B cell (primary cell): Measurements from ENCODE around the gene TRIOBP. TPM values are rescaled to one million over a fixed set of nuclear protein-coding genes. Genes with fewer than 3 reads are reported as not detected.

Source experiments
- ATAC-seq: fragments of 200-7000 bp; cut with Tn5 transposase; one replicate; pipeline ENCODE4 v1.10.0; 2021; ENCODE audit warnings: low read depth, mild to moderate bottlenecking, moderate number of reproducible peaks, moderate library complexity
- CTCF ChIA-PET: fragments of 350-600 bp; sonication (Branson Sonifier 250); formaldehyde crosslinking; loops from one replicate; lab custom pipeline; 2021; ENCODE audit warnings: antibody characterized with exemption, inconsistent platforms; lab: Charles Lee
- POLR2A ChIA-PET: fragments of 350-600 bp; sonication (Branson Sonifier 250); formaldehyde crosslinking; loops from one replicate; lab custom pipeline; 2021; ENCODE audit warnings: antibody characterized with exemption; lab: Charles Lee
- DNase-seq: peaks from one replicate; pipeline ENCODE4 v3.0.0; 2013
- H2AFZ ChIP-seq: 2 replicates; pipeline ENCODE4 v1.6.1; 2012; ENCODE audit warnings: mild to moderate bottlenecking, low read depth, low read length; ENCODE audit not compliant: insufficient read depth, poor library complexity, severe bottlenecking
- H3K27ac ChIP-seq, 2 donors: 1 replicate in 1 of 2; 2 replicates in 1 of 2; pipeline ENCODE4 v1.5.1; 2012 to 2013; ENCODE audit warnings: low read length in 2 of 2, mild to moderate bottlenecking in 2 of 2, moderate library complexity in 1 of 2
- H3K27me3 ChIP-seq, 4 experiments: fragments of 200-600 bp in 1 of 4; sonication (generic) in 1 of 4; replicated peaks in 1 of 4; 1 replicate in 2 of 4; 2 replicates in 2 of 4; pipeline versions ENCODE4 v1.6.1 to v1.7.0; 2013 to 2016; ENCODE audit warnings: low read length in 3 of 4, mild to moderate bottlenecking in 2 of 4, mixed read lengths in 1 of 4, moderate library complexity in 1 of 4; ENCODE audit not compliant: insufficient read depth in 4 of 4, control insufficient read depth in 3 of 4; ENCODE audit errors: control extremely low read depth in 1 of 4
- H3K36me3 ChIP-seq, 2 experiments: replicated peaks in 1 of 2; 1 replicate in 1 of 2; 2 replicates in 1 of 2; pipeline versions ENCODE4 v1.6.1 to v1.7.1; 2013; ENCODE audit warnings: low read length in 1 of 2; ENCODE audit not compliant: insufficient read depth in 2 of 2, control insufficient read depth in 1 of 2; ENCODE audit errors: control extremely low read depth in 1 of 2, extremely low read depth in 1 of 2
- H3K4me1 ChIP-seq, 2 donors: fragments of 200-600 bp in 1 of 2; sonication (generic) in 1 of 2; 1 replicate in 1 of 2; 2 replicates in 1 of 2; pipeline versions ENCODE4 v1.5.1 to v1.6.1; 2013 to 2017; ENCODE audit warnings: low read length in 2 of 2; ENCODE audit not compliant: control insufficient read depth in 2 of 2, insufficient read depth in 2 of 2
- H3K4me2 ChIP-seq: replicated peaks from 2 replicates; pipeline ENCODE3; 2012; ENCODE audit warnings: mild to moderate bottlenecking, low read depth, low read length; ENCODE audit not compliant: poor library complexity, severe bottlenecking
- H3K4me3 ChIP-seq, 5 experiments: fragments of 200-600 bp in 1 of 5; sonication (generic) in 1 of 5; 1 replicate in 3 of 5; 2 replicates in 2 of 5; pipeline versions ENCODE4 v1.5.1 to v1.7.0; 2011 to 2016; ENCODE audit warnings: low read length in 4 of 5, mild to moderate bottlenecking in 4 of 5, low read depth in 2 of 5, control low read depth in 1 of 5, moderate library complexity in 1 of 5; ENCODE audit not compliant: insufficient read depth in 1 of 5; ENCODE audit errors: control extremely low read depth in 1 of 5, extremely low read depth in 1 of 5
- H3K79me2 ChIP-seq: fragments of 200-600 bp; sonication (generic); one replicate; pipeline ENCODE4 v1.6.0; 2016; ENCODE audit warnings: low read length; ENCODE audit not compliant: control insufficient read depth, insufficient read depth
- H3K9ac ChIP-seq: fragments of 200-600 bp; sonication (generic); 2 replicates; pipeline ENCODE4 v1.6.1; 2017; ENCODE audit warnings: mild to moderate bottlenecking, low read length, moderate library complexity
- H3K9me3 ChIP-seq, 3 donors: one replicate each; pipeline versions ENCODE4 v1.6.1 to v1.7.1; 2013; ENCODE audit warnings: low read length in 2 of 3; ENCODE audit not compliant: control insufficient read depth in 2 of 3, insufficient read depth in 1 of 3; ENCODE audit errors: control extremely low read depth in 1 of 3
- H4K20me1 ChIP-seq: 2 replicates; pipeline ENCODE4 v1.6.0; 2012; ENCODE audit warnings: mild to moderate bottlenecking, low read length; ENCODE audit not compliant: insufficient read depth, control insufficient read depth, poor library complexity, severe bottlenecking
- H3K27ac Mint-ChIP-seq: one replicate; pipeline ENCODE4 v1.8.0; 2021; ENCODE audit warnings: mixed read lengths
- H3K27me3 Mint-ChIP-seq: one replicate; pipeline ENCODE4 v1.8.0; 2021; ENCODE audit warnings: mixed read lengths
- H3K4me1 Mint-ChIP-seq: one replicate; pipeline ENCODE4 v1.8.0; 2021; ENCODE audit warnings: mixed read lengths
- H3K4me3 Mint-ChIP-seq: one replicate; pipeline ENCODE4 v1.8.0; 2021; ENCODE audit warnings: mixed read lengths
- H3K9me3 Mint-ChIP-seq: one replicate; pipeline ENCODE4 v1.8.0; 2022; ENCODE audit warnings: mixed read lengths; ENCODE audit not compliant: insufficient read depth
- CTCF ChIP-seq: fragments of 200-600 bp; IDR thresholded peaks from one replicate; pipeline ENCODE4 v1.8.0; 2022; ENCODE audit warnings: antibody characterized with exemption, mild to moderate bottlenecking
- EZH2 ChIP-seq: IDR thresholded peaks from 2 replicates; pipeline ENCODE4 v1.6.1; 2012; ENCODE audit warnings: borderline replicate concordance, low read depth, mild to moderate bottlenecking, moderate library complexity, low read length; ENCODE audit not compliant: insufficient read depth, poor library complexity, severe bottlenecking
- WGBS: methylation state at CpG from one replicate; pipeline ENCODE4 v1.1.5; 2013; ENCODE audit warnings: missing lambda C conversion rate; ENCODE audit not compliant: insufficient coverage; 5-methylcytosine and 5-hydroxymethylcytosine counted together
- intact Hi-C: fragments of 100-400 bp; cut with micrococcal nuclease; formaldehyde crosslinking; loops from one replicate; pipeline ENCODE4 v1.10.0; 2022
- polyA plus RNA-seq: library from polyadenylated mRNA; depleted of rRNA; stranded (reverse); fragments of >200 nt; gene quantifications from 2 replicates; pipeline ENCODE4 v1.2.3, GENCODE V29; 2012
- total RNA-seq, 2 donors: library from RNA; stranded (reverse); fragments of 120-200 nt in 1 of 2; gene quantifications; 1 replicate in 1 of 2; 2 replicates in 1 of 2; pipeline versions ENCODE4 v1.2.3 to v1.2.4, GENCODE V29; 2013 to 2022

The TRIOBP gene
- total and polyA plus RNA-seq, 2 donors (not counting 1 experiment from before 2014, with no cell fraction given): 26.8 to 47.5 TPM

GRCh38 chr22:37747080-37747714 lies 50.3 kb downstream of the TRIOBP start:
- Mint-ChIP-seq H3K27ac (peak overlapping the region; percentile 91), H3K27me3 (no peaks in the 10 kb centered on the region), H3K4me3 (peak overlapping the region; percentile 94), H3K4me1 (peaks cover 24% of the 10 kb centered on the region), H3K9me3 (no peaks in the 10 kb centered on the region)
- intact Hi-C loops: loop anchor here (2.0 to 5.0 kb wide), 3 partner anchors 95 to 140 kb away; partner anchors contain the start of gene ANKRD54
- DNase-seq (no peak), ATAC-seq (no peak)
- Histone ChIP-seq H3K4me2 (peak overlapping the region; percentile 82), H3K27ac (peak overlapping the region in 1 of 2 donors; percentile 74), H3K9me3 (no peaks in the 10 kb centered on the region), H4K20me1 (peaks cover 49% of the 10 kb centered on the region), H3K79me2 (peaks cover 48% of the 10 kb centered on the region), H3K9ac (peak overlapping the region; percentile 88), H3K4me1 (peaks cover 14 to 20% of the 10 kb centered on the region in 2 donors), H3K36me3 (peaks cover 0 to 5% of the 10 kb centered on the region in 2 experiments), H3K27me3 (no peaks in the 10 kb centered on the region), H2AFZ (peak overlapping the region; percentile 94), H3K4me3 (peak overlapping the region in 4 of 5 experiments; percentile 66 to 85 (median 74))
- TF ChIP-seq CTCF: no peak
- no peak for TF ChIP-seq EZH2
- POLR2A ChIA-PET: no interaction called here
- 42% methylated on average over 8 of the region's 16 CpGs for WGBS
- CTCF ChIA-PET: no interaction called here

DNA sequence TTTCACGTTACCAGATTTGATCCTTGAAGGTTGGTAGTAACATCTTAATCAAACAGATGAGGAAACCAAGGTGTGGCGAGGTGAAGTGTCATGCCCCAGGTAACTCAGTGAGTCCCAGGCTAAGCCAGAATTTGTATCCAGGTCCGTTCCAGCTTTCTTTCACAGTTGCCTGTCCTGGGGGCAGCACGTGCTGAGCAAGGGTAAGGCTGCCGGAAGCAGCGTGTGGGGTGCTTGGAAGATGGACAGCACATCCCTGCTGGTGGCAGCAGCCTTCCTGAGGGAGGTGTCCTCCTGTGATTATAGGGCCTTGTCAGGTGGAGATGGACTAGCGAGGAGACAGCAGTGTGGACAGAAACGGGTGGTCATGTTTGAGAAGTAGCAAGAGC lies 50.9 kb downstream of the TRIOBP start:
- Mint-ChIP-seq H3K9me3 (no peaks in the 10 kb centered on the region), H3K4me1 (peaks cover 24% of the 10 kb centered on the region)
- H3K4me1 ChIP-seq: peaks cover 14 to 20% of the 10 kb centered on the region in 2 donors

More for the DNA sequence above, 50.9 kb downstream of the TRIOBP start:
- CTCF ChIA-PET: no interaction called here
- Mint-ChIP-seq H3K27ac (peak overlapping the region; percentile 56), H3K27me3 (no peaks in the 10 kb centered on the region), H3K4me3 (peak overlapping the region; percentile 94)
- Histone ChIP-seq H3K27me3 (no peaks in the 10 kb centered on the region), H2AFZ (no peak overlapping the region), H3K9ac (no peak overlapping the region), H3K4me2 (peak overlapping the region; percentile 82), H3K36me3 (peaks cover 0 to 6% of the 10 kb centered on the region in 2 experiments), H4K20me1 (peaks cover 49% of the 10 kb centered on the region), H3K27ac (no peak overlapping the region), H3K9me3 (no peaks in the 10 kb centered on the region), H3K4me3 (no peak overlapping the region), H3K79me2 (peaks cover 48% of the 10 kb centered on the region)
- WGBS: 91% methylated on average over 7 of the region's 8 CpGs
- ATAC-seq (no peak), DNase-seq (no peak)
- POLR2A ChIA-PET: no interaction called here
- intact Hi-C loops: loop anchor here (2.0 to 5.0 kb wide), 3 partner anchors 95 to 141 kb away; partner anchors contain the start of gene ANKRD54
- TF ChIP-seq EZH2 (no peak), CTCF (no peak)
